ENCODE data around the gene EIPR1.

EIPR1 gene

DNA sequence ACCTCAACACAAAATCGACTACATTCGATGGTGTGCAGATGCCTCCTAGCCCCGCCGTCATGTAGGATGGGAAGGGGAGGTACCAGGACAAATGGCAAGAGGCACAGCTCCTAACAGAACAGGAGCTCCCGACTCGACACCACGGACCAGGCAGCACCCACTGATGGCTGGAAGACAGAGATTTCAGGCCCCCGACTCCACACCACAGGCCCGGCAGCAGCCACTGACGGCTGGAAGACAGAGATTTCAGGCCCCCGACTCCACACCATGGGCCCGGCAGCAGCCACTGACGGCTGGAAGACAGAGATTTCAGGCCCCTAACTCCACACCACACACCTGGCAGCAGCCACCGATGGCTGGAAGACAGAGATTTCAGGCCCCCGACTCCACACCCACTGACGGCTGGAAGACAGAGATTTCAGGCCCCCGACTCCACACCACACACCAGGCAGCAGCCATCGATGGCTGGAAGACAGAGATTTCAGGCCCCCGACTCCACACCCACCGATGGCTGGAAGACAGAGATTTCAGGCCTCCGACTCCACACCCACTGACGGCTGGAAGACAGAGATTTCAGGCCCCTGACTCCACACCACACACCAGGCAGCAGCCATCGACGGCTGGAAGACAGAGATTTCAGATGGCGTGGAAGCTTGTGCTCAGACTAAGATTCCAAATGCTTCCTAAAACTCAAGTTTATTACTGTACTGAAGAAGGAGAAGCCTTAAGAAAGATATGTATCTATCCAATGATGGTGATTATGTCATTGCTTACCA is 135.5 kb downstream of the EIPR1 start:
- peak overlapping the region; percentile 4 to 61 for H3K4me3 Mint-ChIP-seq

DNA sequence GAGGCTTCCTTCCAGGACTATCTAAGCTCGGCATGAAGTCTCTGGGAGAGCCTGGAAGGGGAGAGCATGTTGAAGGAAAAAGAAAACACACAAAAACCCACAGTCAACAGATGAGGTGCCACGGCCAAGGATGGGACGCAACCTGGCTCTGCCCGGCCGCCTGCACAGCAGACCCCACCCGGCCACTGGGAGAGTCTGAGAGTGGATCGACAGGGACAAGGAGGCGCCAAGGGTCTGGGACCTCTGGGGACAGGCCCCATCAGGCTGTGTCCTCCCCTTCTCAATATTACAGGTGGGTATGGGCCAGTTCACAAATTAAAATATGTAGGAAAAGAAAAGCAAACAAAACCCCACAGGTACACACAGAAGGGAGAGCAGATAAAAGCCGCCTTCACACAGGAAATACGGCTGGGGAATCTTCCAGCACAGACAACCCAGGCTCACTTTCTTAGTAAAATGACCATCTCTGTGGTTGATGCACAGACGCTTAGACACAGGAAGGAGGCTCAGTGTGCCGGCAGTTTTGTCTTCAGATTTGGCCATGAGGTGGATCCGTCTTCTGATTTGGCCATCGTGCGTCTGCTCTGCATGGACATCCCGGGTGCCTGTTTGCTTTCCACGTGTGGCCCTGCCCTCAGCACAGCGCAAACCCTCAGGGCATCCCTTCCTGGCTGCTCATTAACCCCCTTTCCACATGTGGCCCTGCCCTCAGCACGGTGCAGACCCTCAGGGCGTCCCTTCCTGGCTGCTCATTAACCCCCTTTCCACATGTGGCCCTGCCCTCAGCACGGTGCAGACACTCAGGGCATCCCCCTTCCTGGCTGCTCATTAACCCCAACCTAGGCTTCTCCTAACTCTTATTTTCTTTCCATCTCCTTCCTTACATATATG is 138.4 kb downstream of the EIPR1 start:
- no peak for DNase-seq
- Mint-ChIP-seq H3K27me3 (no peaks in the 10 kb centered on the region), H3K4me3 (no peak overlapping the region), H3K27ac (peak overlapping the region; percentile 80), H3K4me1 (peaks cover 36 to 37% of the 10 kb centered on the region in 2 donors), H3K9me3 (peaks cover 0 to 3% of the 10 kb centered on the region in 2 donors), H3K36me3 (peaks cover 47 to 66% of the 10 kb centered on the region in 2 donors)
- ATAC-seq (replicated peaks): peak in 1 of 2 donors; percentile 32

More for the DNA sequence above, 135.5 kb downstream of the EIPR1 start:
- Mint-ChIP-seq H3K4me1 (peaks cover 35 to 44% of the 10 kb centered on the region in 2 donors), H3K9me3 (peaks cover 0 to 6% of the 10 kb centered on the region in 2 donors), H3K27me3 (no peaks in the 10 kb centered on the region), H3K36me3 (peaks cover 35 to 53% of the 10 kb centered on the region in 2 donors), H3K27ac (peak overlapping the region; percentile 84)
- ATAC-seq (replicated peaks): no peak
- DNase-seq: no peak

DNA sequence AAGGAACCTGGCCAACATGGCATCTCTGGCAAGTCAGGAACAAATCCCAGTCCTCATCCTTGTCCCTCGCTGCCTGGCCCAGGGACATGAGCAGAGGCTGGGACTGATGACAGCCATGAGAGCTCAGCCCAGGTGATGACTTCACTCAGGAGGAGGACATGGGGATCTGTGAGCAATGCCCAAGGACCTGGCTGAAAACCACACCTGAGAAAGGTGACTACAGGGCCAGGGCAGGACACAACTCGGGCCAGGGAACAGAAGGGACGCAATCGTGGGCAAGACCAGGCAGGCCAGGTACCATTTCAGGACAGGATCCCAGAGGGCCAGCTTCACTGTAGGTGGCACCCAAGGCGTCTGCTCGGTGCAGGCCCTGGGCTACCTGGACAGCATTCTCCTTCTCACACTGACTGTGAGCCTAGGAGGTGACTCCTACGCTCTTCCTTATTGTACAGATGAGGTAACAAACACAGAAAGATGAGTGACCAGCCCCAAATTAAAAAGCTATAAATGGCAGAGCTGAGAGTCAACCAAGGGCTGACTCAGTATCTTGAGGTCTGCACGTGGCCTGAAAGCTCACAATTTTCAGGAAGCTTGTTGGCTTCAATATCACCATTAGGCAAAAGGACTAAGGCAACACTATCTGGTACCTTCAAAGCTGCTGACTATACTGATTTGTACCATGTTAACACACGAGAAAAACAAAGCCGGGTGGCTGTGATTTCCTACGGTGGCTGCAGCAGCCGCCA is 141.1 kb downstream of the EIPR1 start:
- peaks cover 3 to 10% of the 10 kb centered on the region in 2 donors for H3K9me3 Mint-ChIP-seq
- peaks cover 51 to 73% of the 10 kb centered on the region in 2 donors for H3K36me3 Mint-ChIP-seq
- H3K27ac Mint-ChIP-seq: peak overlapping the region; percentile 44
- ATAC-seq (replicated peaks) (no peak), DNase-seq (no peak)
- H3K4me3 Mint-ChIP-seq: no peak overlapping the region
- peaks cover 17 to 22% of the 10 kb centered on the region in 2 donors for H3K4me1 Mint-ChIP-seq
- H3K27me3 Mint-ChIP-seq: no peaks in the 10 kb centered on the region

DNA sequence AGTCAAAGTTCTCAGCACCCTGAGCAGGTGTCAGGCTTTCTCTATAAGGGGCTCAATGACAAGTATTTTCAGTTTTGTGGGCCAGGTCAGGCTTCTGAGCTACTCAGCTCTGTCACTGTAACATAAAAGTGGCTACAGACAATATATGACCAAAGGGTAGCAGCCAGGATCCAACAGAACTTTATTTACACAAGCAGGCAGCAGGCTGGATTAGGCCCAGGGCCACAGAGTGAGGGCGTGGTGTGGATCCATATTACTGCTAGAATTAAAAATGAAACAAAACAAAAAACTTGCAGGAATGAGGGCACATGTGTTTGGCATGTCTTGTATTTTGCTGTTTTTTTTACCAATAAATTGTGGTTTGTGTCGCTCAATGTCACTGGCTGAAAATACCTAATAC is 143.7 kb downstream of the EIPR1 start:
- peaks cover 17 to 20% of the 10 kb centered on the region in 2 donors for H3K4me1 Mint-ChIP-seq
- H3K9me3 Mint-ChIP-seq: peaks cover 9 to 15% of the 10 kb centered on the region in 2 donors
- no peak overlapping the region for H3K4me3 Mint-ChIP-seq
- peaks cover 66 to 89% of the 10 kb centered on the region in 2 donors for H3K36me3 Mint-ChIP-seq
- no peaks in the 10 kb centered on the region for H3K27me3 Mint-ChIP-seq
- no peak for ATAC-seq (replicated peaks)
- no peak overlapping the region for H3K27ac Mint-ChIP-seq
- no peak for DNase-seq

DNA sequence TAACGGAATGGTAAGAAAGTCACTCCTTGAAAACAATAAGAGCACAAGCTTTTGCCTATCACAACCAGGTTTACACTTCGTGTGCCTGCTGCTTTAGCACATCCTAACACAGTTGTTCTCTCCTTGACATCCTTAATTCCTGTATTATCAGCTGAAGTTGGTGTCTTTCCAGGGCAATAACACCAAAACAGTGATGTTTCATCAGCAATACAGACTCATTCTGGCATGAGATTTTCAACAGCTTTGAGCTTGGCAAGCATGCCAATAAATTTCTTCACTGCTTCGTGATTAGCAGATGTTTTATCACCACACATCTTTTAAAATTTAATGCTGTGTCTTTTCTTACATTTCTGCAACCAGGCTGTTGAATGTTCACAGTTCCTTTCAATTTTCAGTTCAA is 148.4 kb downstream of the EIPR1 start:
- H3K4me3 Mint-ChIP-seq: no peak overlapping the region
- H3K27me3 Mint-ChIP-seq: no peaks in the 10 kb centered on the region
- peaks cover 25 to 44% of the 10 kb centered on the region in 2 donors for H3K9me3 Mint-ChIP-seq
- H3K36me3 Mint-ChIP-seq: peaks cover 72 to 89% of the 10 kb centered on the region in 2 donors
- ATAC-seq (replicated peaks) (no peak), DNase-seq (no peak)
- H3K4me1 Mint-ChIP-seq: peaks cover 14 to 23% of the 10 kb centered on the region in 2 donors
- no peak overlapping the region for H3K27ac Mint-ChIP-seq

DNA sequence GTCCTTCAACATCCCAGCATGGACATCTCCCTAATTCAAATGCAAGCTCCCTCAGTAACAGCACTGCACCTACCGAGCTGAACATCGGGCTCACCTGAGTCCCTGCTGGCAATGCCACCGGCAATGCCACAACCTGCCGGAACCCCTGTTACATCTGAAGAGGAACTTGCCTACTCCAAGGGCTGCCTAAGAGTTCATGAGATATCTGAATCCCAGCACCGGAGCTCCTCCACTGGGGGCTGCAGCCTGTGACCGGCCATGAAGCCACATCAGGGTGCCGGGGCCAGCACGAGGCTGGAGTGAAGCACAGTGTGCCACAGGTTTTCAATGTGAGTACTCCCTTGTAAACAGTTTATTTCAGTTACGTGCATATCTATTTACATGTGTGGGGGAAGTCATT is 152.9 kb downstream of the EIPR1 start:
- peaks cover 30 to 42% of the 10 kb centered on the region in 2 donors for H3K4me1 Mint-ChIP-seq
- ATAC-seq (replicated peaks): no peak
- peak overlapping the region; percentile 97 for H3K27ac Mint-ChIP-seq
- no peaks in the 10 kb centered on the region for H3K27me3 Mint-ChIP-seq
- H3K36me3 Mint-ChIP-seq: peaks cover 66 to 71% of the 10 kb centered on the region in 2 donors
- peak overlapping the region in 1 of 2 donors; percentile 35 for H3K4me3 Mint-ChIP-seq
- peaks cover 30 to 38% of the 10 kb centered on the region in 2 donors for H3K9me3 Mint-ChIP-seq
- no peak for DNase-seq

DNA sequence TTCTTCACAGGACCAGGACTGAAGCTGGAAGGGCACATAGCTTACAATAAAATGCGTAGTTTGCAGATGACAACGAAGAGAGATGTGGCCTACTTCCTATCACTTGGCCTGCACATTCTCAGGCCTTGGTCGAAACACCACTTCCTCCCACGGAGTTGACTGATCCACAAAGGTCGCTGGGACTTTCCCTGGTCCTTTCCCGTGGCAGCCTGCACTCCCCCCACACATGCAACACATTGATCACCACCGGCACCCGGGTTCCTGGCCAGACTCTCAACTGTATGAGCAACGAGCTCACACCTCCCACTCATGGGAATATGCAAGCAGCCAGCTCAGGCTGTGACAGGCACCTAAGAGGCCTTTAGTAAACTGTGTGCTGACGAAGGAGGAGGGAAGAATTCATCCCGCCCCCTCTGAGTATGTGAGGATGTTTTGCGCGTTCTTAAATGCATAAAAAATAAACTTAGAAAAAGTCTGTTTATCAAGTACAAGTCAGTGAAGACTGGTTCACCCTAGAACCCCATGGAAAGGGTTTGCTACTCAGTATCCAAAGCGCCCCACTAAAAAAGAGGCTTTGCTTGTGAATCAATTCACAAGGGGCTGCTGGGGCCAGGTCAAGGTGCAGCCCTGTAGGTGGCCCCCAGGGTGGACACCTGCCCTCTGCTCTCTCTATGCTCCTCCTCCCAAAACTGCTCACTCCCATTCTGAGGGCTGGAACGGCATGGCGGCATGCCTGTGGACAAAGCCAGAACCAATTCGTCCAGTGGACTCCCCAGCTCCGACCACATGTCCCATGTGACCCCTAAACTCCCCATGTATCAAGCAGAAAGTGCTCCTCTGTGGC is 154.3 kb downstream of the EIPR1 start:
- Mint-ChIP-seq H3K4me3 (peak overlapping the region; percentile 26 to 31), H3K36me3 (peaks cover 58 to 59% of the 10 kb centered on the region in 2 donors), H3K4me1 (peaks cover 30 to 42% of the 10 kb centered on the region in 2 donors), H3K27me3 (no peaks in the 10 kb centered on the region), H3K9me3 (peaks cover 25 to 32% of the 10 kb centered on the region in 2 donors), H3K27ac (peak overlapping the region; percentile 97)
- peak; percentile 92 for DNase-seq
- peak; percentile 94 to 95 for ATAC-seq (replicated peaks)

DNA sequence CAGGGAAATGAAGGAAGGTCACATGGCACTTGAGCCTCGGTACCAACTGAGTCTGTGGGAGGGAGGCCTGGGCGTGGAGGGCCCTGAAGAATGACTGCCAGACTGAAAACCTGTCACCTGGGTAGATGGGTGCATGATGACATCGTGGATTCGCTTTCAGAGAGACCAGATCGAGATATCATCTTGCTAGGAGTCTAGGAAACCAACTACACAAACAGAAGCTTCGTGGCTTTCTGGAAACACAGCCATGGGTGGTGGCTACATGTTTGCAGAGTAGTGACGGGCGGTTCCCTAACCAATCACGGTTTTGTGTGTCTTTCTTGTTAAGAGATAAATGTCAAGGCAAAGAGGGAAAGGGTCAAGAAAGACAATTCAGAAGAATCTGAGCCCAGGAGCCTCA is 155.0 kb downstream of the EIPR1 start:
- peaks cover 30 to 46% of the 10 kb centered on the region in 2 donors for H3K4me1 Mint-ChIP-seq
- no peaks in the 10 kb centered on the region for H3K27me3 Mint-ChIP-seq
- peaks cover 24 to 30% of the 10 kb centered on the region in 2 donors for H3K9me3 Mint-ChIP-seq
- H3K27ac Mint-ChIP-seq: peak overlapping the region; percentile 97
- DNase-seq (peak; percentile 50), ATAC-seq (replicated peaks) (peak; percentile 65 to 70)
- H3K36me3 Mint-ChIP-seq: peaks cover 53 to 54% of the 10 kb centered on the region in 2 donors
- H3K4me3 Mint-ChIP-seq: peak overlapping the region in 1 of 2 donors; percentile 31

DNA sequence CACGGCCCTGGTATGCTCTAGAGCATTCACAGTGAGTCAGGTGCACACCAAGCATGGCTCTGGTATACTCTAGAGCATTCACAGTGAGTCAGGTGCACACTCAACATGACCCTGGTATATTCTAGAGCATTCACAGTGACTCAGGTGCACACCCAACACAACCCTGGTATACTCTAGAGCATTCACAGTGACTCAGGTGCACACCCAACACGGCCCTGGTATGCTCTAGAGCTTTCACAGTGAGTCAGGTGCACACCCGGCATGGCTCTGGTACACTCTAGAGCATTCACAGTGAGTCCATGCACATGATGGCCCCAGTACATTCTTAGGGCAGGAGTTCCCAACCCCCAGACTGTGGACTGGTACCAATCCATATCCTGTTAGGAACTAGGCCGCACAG is 158.1 kb downstream of the EIPR1 start:
- no peak for ATAC-seq (replicated peaks)
- no peaks in the 10 kb centered on the region for H3K27me3 Mint-ChIP-seq
- H3K9me3 Mint-ChIP-seq: peaks cover 7 to 13% of the 10 kb centered on the region in 2 donors
- peaks cover 28 to 32% of the 10 kb centered on the region in 2 donors for H3K4me1 Mint-ChIP-seq
- no peak overlapping the region for H3K4me3 Mint-ChIP-seq
- no peak for DNase-seq
- peaks cover 26 to 36% of the 10 kb centered on the region in 2 donors for H3K36me3 Mint-ChIP-seq
- peak overlapping the region; percentile 25 for H3K27ac Mint-ChIP-seq

DNA sequence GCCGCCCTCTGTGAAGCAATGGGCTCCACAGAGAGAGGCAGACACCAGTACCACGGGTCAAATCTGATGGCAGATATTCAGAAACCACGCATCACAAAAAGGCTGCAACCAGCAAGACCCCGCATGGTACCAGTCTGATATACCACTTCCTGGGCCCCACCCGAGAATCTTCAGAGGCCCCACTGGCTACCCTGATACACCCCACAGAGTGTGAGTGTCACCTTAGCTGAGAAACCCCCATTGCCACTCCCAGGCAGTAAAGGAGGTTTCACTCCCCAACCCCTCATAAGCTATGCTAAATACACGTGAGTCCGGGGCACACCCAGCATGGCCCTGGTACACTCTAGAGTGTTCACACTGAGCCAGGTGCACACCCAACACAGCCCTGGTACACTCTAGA is 160.0 kb downstream of the EIPR1 start:
- Mint-ChIP-seq H3K27ac (peak overlapping the region; percentile 51), H3K9me3 (peaks cover 0 to 3% of the 10 kb centered on the region in 2 donors), H3K36me3 (peaks cover 13 to 32% of the 10 kb centered on the region in 2 donors), H3K4me1 (peaks cover 12 to 14% of the 10 kb centered on the region in 2 donors), H3K27me3 (no peaks in the 10 kb centered on the region), H3K4me3 (no peak overlapping the region)
- DNase-seq: no peak
- ATAC-seq (replicated peaks): no peak

DNA sequence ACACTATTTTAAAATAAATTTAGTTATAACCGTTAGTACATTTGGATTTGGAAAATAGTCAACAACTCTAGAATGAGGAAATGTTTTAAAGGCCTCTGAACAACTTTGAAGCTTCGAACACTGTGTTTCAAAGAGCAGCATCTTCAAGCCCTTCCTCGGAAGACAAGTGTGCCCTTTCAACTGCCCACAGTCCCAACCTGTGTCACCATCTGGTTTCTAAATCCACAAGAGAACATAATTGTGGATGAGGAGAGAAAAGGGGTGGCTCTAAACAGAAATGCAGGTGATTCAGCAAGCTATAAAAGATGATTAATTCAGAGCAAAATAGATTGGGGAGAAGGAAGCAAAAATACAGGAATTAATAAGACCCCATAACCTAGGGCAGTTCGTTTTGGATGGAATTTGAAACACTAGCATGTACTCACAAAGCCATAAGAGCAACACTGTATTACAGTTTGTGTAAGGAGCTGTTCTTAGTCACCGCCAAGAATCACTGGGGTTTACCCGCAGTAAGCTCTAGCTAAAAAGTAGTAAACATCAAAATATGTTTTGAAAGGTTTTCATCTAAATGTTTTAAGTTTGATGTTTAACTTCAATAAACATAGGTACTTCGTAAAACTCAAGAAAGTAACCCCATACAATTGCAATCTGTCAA is 160.7 kb downstream of the EIPR1 start:
- Mint-ChIP-seq H3K27me3 (no peaks in the 10 kb centered on the region), H3K27ac (peak overlapping the region; percentile 75), H3K4me3 (no peak overlapping the region), H3K9me3 (peaks cover 0 to 2% of the 10 kb centered on the region in 2 donors), H3K36me3 (peaks cover 10 to 33% of the 10 kb centered on the region in 2 donors), H3K4me1 (peaks cover 7 to 9% of the 10 kb centered on the region in 2 donors)
- DNase-seq (no peak), ATAC-seq (replicated peaks) (no peak)

DNA sequence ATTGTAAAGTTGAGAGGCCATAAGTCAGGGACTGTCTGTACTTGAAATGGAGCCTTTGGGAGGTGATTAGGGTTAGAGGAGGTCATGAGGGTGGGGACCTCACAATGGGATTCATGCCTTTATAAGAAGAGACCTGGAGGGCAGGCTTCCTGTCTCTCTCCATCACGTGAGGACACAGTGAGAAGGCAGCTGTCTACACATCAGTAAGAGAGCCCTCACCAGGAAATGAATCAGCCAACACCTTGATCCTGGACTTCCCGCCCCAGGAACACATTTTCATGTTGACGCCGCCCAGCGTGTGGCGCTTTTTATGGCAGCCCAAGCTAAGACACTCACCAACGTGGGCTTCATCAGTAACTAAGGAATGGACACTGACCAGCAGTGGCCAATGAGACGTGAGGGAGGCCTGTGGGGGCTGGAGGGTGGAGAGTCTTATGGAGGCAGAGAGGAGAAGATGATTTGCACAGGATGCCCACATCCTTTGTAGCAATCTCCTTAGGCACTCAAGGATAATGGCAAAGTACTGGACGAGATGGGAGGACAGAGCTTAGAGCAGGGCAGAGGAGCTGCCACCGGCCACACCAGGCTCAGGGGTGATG is 162.7 kb downstream of the EIPR1 start:
- no peak for DNase-seq
- no peak for ATAC-seq (replicated peaks)
- Mint-ChIP-seq H3K4me1 (peaks cover 5 to 9% of the 10 kb centered on the region in 2 donors), H3K27ac (no peak overlapping the region), H3K9me3 (peaks cover 0 to 2% of the 10 kb centered on the region in 2 donors), H3K36me3 (peaks cover 18 to 40% of the 10 kb centered on the region in 2 donors), H3K4me3 (no peak overlapping the region), H3K27me3 (no peaks in the 10 kb centered on the region)

Data from stimulated activated naive B cell treated with anti-CD40 and anti-IgM and Interleukin-4, amounts not matched to agents 10 μg/mL and 1 μg/mL and 100 μg/mL, for 72 hours (primary cell).